ENCODE results near the gene CACNB4.

CACNB4 gene

DNA sequence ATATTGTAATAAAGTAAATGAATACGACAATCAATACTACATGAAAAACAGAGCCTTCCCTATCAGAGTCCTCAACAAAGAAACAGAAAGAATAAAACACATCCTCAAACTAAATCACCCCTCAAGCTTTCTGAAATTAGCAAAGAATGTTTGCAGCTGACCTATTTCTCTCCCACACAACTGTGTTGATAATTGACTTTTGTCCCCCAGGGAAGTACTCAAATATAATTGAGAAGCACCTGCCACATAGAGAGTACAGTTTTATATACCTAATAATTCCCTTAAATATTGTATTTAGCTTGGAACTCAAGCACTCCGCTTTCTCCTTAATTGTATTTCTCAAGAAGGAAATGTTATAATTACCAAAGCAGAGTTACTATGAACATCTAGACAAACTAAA, 12.6 kb downstream of the CACNB4 start:
- DNase-seq: no peak

DNA sequence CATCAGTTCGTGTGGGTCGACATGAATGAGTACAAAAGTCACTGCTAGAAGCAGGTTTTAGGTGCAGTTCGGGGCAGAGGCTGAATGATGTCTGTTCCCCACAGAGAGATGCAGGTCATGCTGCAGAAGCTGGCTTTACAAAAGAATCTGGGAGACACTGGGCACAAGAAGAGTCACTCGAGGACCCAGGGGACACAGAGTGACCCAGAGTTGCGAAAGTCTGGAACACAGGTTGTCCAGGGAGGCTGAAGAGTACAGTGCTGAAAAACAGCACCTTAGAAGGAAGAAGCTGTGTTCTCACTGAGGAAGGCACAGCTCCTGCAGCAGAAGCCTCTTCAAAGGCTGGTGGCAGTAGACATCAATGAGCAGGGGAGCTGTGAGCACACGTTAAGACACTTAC, 14.8 kb downstream of the CACNB4 start:
- no peak for DNase-seq

DNA sequence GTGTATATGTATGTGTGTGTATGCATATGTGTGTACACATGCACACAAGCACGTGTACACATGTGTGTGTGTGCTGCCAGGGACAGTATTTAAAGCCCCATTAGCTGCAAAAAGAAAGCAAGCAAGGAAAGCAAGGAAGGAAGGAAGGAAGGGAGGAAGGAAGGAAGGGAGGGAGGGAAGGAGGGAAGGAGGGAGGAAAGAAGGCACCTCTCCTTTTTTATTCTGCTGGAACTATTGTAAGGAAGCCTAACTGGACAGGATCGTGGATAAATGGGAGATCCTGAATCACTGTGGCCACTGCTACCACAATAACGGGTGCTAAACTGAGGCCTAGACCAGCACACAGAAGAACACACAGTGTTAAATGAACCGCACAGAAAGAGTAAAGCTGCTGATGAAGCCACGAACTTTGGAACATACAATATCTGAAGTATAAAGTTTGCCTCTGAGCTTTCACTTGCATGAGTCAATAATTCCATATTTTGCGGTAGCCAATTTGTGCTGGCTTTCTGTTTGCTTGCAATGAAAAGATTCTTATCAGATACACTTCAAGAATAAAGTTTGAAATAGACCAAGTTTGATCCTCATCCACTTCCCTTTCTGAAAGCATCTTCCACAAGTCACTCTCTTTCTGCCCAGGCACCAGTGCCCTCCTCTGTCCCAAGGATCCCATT, 15.5 kb downstream of the CACNB4 start:
- no peak for DNase-seq

DNA sequence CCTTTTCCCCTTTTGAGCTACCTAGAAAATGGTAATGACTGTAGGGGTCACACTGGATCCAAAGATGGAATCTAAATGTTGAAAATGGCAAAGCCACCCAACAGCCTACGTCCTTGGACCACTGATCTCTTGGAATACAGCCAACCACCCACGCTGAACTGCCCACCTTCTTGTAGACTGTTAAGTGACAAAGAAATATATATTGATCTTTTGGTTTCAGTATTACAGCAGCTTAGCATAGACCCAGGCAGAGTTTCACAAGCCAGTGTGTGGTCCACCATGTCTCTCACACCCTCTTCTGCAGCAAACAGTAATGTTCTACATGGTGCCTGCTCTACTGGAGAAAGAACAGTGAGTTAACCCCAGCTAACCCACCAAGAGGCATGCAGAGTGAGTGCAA, 20.2 kb downstream of the CACNB4 start:
- DNase-seq: no peak

DNA sequence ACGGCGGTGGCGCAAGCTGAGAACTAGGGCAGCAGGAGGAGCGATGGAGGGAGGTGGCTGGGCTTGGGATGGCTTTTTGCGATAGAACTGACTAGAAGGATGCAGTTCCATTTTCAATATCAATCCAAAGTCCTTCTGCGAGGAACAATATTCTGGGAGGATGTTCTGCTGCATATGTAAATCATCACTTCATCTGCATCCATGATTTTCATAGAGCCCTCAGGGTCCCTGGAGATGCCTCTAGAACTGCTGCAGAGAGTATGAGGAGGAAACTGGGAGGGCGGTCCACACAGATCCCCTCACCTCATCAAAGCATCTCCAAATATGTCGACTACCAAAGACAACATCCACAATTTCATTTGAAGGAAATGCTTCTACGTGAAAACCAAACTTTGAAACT, 20.8 kb downstream of the CACNB4 start:
- no peak for DNase-seq

DNA sequence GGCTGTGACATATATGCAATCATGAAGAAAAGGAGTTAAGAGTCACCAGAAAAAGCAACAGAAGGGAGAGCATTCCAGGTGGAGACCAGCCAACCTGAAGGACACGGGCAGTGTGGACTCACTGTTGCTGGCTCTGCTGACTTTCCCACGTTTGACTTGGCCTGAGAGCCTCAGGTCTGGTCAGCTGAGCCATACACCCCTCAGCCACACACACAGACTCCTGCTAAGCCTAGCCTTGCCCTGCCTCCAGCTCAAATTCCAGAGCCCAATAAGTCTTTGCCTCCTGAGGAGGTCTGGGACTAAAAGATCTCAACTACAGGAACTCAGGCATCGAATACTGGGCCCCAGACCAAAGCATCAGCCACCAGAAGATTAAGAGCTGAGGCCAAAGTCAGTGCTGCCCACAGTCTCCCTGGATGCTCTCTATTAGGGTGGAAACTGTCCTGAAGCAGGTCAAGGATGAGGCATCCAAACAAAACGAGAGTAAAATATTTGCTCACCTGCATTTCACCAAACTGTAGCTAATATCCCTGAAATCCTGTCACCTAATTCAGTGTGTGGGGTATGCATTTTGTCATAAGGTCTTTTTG, 23.3 kb downstream of the CACNB4 start:
- no peak for DNase-seq

DNA sequence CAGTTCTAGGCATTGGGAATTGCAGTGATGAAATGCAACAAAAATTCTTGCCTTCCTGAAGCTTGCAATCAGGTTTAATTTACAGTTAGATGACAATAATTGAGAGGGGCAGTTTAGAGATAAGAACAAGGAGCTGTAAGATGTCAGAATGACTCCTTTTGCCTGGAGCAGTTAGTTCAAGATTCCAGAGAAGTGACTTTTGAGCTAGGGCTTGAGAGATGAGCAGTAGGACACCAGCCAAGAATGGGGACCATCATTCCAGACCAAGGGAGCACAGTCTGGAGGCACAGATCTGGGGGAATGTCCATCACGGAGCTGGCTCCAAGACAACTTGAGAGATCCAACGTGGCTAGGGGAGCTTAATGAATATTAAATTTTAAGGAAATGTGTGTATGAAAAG, 26.8 kb downstream of the CACNB4 start:
- no peak for DNase-seq

DNA sequence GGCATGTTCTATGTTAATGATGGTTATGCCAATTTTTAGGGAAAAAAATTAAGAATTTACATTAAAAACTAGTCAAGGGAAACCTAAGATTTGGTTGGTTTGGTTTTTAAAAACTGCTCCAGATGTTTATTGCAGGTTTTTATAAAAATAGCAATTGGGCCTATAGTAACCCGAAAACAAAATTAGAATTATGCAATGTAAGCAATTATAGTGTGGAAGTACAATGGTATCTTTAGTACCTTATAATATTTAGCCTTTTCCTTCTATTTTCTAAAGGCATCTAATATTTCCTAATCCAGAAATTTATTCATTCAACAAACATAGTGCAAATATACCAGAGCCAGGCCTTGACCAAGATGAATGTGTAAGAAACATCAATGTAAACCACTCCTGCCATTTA, 27.3 kb downstream of the CACNB4 start:
- no peak for DNase-seq

DNA sequence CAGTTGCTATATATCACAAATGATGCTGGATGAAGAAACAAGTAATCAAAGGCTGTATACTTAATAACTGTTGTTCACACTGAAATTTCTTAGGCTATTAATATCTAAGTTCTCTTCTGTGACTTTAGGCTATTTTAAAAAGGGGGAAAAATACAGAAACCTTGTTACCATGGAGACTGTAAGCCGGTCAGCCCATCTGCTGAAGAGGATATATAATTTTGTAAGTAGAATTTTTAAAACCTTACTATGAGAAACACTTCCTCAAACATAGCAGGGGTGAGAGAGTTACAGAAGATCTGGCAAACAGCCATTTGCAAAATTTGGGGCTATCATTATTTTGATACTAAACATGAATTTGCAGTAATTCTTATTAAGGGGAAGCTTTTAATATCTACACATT, 27.8 kb downstream of the CACNB4 start:
- no peak for DNase-seq

DNA sequence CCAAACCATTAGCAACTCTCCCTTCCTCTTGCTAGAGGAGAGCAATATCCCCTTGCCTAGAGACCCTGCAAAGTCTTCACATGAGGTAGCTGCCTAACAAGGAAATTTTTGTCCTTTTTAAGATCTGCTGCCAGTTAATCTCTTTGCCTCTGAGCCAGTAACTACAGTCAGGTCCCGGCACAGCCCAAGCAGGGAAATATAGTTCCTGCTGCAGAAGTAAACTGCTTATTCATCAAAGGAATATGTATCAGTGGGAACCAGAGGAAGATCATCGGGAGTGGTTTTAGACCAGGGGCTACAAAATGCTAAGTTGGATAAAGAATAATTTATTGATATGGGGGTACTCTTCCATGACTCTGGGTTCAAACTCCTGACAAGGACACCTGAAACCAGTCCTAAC, 30.6 kb downstream of the CACNB4 start:
- no peak for DNase-seq

DNA sequence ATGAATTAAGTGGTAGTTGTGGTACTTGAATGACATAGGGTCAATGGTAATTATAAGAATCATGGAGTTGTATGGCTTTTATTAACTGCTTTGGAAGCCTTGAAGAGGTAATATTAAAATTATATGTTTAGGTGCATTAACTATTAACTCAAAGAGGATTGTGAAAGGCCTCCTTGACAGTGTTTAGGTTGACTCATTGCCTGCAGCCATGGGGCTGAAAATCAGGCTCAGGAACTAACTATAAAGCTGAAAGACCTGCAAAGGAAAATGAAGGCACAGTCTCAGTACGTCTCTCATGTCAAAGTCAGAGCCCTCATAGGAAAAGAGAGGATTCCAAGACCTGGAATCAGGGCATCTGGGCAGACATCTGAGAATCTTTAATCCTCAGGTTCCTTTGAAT, 31.0 kb downstream of the CACNB4 start:
- no peak for DNase-seq

DNA sequence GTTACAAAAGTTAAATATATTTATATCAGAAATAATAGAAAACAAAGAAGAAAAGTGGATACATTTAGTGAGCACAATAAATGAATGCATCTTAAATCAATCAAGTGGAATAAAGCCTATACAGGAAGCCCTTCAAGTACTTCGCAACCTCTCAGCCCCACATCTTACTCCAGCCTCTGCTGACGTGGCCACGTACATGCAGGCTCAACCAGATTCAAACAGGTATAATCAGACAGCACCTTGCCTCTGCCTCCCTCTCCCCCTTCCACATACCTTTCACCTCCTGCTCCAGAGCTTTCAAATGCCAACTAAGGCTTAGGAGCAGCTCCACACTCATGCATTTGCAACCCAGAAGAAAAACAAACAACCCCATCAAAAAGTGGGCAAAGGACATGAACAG, 32.9 kb downstream of the CACNB4 start:
- no peak for DNase-seq

DNA sequence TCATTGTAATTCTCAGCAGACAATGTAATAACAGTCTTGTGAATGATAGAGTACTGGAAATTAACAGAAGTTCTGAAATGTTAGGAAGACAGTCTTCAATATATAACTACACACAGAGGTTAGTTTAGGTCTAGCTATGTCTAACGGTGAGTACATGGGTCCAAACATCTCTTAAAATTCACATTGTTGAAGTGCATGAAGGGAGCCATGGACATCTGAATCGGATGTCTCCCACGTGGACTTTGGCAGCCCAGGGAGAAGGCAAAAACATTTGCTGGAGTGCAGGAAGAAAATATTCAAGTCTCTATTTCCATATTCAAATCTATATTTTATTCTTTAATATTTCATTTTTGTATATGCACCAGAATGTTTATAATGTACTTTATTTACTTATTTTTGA, 34.8 kb downstream of the CACNB4 start:
- no peak for DNase-seq

DNA sequence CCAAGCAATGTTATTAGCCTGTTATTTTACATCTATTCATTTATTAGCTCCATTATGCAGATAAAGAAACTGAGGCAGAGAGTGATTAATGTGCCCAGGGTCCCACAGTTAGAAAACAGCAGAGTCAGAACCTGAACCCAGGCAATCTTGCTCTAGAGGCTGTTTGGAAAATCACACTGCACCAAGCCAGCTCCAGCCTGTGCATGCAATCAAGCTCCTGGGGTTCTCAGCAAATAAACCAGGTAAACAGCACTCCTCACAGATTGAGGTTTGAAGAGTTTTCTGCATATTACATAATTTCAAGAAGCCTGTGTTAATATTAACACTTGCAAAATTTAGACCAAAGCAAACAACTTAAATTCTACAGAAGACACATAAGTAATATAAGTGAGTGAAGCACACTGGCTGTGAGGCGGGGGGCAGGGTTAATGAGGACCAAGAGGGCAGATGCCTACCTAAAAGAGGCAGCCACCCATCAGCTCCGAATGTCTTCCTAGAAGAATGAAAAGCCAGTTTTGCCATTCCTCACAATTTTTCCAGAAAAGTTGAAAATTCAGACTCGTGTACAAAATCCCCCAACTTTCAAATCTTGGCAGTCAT, 35.4 kb downstream of the CACNB4 start:
- no peak for DNase-seq

DNA sequence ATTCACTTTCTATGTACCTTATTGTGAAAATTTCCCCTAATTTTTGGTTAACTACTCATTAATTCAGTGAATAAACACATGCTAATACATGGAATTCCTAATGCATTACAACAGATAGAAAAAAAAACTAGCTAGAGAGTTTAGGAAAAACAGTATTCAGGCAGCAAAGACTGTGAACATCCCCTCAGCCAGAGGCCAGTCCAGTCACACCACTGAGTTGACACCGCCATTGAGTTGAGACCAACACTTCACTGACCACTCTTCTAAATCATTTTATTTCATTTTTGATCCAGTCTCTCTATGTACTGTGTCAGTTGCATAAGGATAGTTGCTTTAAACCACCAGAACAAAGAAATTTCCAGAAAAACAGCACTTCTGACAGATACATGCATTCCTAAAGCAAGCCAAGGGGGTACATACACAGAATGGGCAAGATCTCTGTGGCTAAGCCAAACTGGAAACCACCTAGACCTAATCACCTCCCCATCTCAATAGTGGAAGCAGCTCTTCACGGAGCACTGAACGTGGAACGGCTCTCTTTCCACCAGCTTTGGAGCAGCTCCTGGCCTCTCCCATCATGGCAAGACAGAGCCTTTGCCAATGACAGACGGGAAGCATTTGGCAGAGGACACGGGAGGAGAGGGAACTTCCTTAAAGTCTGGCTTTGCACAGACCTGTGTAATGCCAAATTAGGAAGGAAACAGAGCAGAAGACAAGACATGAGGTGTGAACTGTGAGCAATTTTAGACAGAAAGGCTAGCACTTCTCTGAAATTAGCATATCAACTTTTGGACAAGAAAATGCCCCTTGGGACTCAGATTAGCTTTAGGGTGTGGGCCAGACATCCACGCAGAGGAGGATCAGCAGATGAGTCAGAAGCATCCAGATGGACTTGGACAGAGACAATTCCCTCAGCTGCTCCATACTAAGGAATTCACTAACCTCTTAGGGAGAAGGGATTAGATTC, 36.4 kb downstream of the CACNB4 start:
- no peak for DNase-seq

DNA sequence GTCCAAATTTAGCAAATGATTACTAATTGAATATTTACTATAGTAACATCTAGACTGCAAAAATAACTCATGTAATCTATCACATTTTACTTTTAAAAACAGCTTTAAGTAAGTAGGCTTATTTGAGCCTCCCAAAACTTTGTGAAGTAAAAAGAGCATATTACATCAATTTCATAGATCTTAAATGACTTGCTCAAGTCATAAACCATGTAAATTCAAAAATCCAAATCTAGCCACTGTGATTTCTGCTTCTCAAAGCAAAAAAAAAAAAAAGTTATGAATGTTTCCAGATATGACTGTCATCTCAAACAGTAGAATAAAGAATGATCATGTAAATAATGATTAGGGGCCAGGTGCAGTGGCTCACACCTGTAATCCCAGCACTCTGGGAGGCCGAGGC, 37.5 kb downstream of the CACNB4 start:
- no peak for DNase-seq

DNA sequence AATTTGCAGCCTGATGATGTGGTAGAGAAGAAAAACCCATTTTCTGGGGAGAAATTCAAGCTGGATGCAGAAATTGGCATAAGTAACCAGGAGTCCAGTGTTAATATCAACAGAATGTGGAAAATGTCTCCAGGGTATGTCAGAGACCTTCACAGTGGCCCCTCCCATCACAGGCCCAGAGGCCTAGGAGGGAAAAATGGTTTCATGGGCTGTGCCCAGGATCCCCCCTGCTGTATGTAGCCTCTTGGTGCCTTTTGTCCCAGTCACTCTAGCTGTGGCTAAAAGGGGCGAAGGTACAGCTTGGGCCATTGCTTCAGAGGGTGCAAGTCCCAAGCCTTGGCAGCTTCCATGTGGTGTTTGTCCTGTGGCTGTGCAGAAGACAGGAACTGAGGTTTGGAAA, 40.2 kb downstream of the CACNB4 start:
- DNase-seq: no peak

DNA sequence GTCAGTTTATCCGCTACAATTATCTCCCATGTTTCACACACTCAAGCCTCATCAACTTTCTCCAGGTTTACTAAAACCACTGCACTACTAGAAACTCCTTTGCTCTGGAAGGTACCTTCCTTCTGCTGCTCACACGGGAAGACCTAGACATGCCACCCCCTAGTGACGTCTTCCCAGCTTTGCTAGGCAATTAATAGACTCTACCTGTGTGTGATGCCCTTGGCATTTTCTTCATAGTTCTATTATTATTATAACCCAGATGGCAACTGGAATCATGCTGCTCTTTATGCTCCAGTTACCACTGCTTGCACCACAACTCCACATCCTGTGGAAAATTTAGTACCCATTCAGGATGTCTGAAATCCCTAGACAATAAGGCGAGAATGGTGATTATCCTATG, 42.4 kb downstream of the CACNB4 start:
- DNase-seq: no peak

DNA sequence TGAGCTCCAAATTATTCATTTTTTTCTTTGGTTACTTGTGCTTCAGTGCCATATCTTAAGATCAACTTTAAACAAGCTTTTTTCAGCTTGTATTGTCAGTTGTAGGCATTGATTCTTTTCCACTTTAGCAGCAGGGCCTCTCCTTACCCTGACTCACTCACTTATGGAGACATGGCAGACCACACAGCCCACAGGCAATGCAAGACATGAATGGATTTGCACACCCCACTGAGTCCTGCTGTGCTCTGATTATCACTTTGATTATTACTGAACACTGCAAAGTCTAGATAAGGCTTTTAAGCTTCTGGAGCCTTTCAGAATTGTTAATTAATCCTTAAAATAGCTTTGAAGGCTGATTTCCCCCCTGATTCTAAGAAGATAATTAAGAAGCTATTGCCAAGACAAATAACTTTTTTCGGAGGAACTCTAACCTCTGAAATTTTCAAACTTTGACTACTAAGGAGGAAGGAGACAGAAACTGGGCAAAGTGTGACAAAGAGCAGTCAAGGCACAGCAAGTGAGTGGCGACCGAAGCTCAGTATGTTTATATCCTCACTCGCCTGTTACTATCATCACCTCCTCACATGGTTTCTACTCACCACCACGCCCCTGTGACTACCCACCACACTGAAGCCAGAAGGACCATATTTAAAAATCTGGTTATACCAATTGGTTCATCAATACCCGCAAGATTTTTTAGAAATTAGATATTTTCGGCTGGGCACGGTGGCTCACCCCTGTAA, 43.3 kb downstream of the CACNB4 start:
- DNase-seq: no peak

DNA sequence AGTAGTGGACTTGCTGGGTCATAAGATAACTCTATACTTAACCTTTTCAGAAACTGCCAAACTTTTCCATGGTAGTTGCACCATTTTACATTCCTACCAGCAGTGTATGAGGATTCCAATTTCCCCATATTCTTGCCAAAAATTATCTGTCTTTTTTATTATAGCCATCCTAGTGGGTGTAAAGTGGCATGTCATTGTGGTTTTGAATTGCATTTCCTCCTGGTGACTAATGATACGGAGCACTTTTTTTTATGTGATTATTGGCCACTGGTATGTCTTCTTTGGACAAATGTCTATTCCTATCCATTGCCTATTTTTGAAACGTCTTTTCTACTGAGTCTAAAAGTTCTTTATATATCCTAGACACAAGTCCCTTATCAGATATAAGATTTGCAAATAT, 44.3 kb downstream of the CACNB4 start:
- no peak for DNase-seq

DNA sequence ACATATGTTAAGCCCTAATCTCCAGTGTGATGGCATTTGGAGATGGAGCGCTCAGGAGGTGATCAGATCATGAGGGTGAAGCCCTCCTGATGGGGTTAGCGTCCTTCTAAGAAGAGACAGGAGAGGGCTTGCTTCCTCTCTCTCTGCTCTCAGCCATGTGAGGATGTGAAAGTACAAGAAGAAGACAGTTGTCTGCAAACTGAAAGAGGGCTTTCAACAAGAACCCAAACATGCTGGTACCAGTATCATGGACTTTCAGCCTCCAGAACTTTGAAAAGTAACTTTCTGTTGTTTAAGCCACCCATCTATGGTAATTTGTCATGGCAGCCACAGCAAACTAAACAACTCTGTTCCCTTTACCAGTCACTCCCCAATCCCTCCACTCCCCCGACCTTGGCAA, 47.4 kb downstream of the CACNB4 start:
- DNase-seq: no peak

DNA sequence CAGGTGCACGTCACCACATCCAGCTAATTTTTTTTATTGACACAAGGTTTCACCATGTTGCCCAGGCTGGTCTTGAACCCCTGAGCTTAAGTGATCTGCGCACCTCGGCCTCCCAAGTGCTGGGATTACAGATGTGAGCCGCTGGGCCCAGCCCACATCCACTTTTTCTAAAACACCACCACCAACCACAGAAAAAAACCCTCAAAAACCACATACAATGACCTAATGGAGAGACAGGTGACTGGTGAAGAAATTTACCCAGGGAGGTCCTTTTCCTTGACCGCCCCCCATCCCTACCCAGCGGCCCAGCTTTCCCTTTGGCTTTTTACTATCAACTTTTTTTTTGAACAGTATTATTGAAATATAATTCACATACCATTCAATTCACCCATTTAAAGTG, 47.9 kb downstream of the CACNB4 start:
- no peak for DNase-seq

DNA sequence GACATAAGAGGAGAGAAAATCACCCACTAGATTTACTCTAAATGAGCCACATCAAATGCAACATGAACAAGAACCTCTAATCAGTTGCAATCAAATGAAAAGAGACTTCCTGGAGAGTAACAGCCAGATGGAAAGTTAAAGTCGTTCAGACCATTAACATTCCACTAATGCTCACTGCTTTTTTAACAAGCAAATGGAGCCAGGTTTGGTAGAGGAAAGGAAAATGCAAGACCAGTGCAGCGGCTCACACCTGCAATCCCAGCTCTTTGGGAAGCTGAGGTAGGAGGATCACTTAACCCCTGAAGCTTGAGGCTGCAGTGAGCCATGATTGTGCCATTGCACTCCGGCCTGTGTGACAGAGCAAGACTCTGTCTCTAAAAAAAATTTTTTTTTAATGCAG, 48.5 kb downstream of the CACNB4 start:
- DNase-seq: no peak
